SK-N-MC (cell line): Measurements from ENCODE around the gene C1orf141.

Experiments used
- EZH2 ChIP-seq: fragments of 200-600 bp; sonication (generic); IDR thresholded peaks from one replicate; pipeline ENCODE4 v1.6.1; 2017; ENCODE audit warnings: antibody characterized with exemption
- FOXP2 ChIP-seq: optimal IDR thresholded peaks from 2 replicates; pipeline ENCODE3; 2011; ENCODE audit warnings: mild to moderate bottlenecking, moderate library complexity; ENCODE audit not compliant: insufficient read depth; ENCODE audit errors: extremely low read length, control extremely low read depth
- POLR2AphosphoS5 ChIP-seq: IDR thresholded peaks from 2 replicates; pipeline ENCODE4 v1.6.1; 2012; ENCODE audit warnings: mild to moderate bottlenecking, low read depth, low read length, borderline replicate concordance

DNA sequence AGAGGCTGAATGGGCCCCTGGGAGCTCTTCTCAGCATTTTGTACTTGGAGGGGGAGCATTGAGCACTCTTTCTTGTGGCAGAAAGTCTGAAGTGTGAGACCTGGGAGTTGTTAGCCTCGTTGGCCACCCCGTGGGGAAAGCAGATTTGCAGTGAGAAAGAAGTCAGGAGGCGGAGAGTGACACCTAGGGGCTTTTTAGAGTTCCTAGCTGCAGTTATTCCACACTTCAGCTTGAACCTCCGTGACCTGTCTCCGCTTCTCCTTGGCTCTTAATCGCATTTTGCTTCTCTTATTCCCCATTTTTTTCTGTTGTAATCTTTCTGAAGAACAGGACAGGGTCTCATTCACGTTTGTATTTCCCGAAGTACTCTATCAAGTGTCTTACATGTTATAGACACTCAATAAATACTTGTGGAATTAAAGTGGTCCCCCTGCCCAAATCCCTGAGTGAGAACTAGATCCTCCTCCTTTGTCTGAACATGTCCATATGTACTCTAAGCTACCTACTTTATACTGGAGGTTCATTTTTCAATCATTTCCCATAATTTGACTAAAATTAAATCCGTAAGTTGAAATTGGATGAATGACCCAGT lies 14.5 kb upstream of the C1orf141 start:
- TF ChIP-seq EZH2 = no peak
- TF ChIP-seq POLR2AphosphoS5 = no peak
- TF ChIP-seq FOXP2 = no peak
